H1 (cell line): Measurements from ENCODE around the gene VSNL1. TPM values are rescaled to one million over a fixed set of nuclear protein-coding genes. Genes with fewer than 3 reads are reported as not detected.

Experiments
- SAP30 ChIP-seq: fragments of 300-600 bp; sonication (generic); IDR thresholded peaks from 2 replicates; pipeline ENCODE4 v1.7.1; 2012; ENCODE audit warnings: low read length, moderate library complexity, mild to moderate bottlenecking, inconsistent platforms; ENCODE audit not compliant: insufficient read depth, insufficient replicate concordance
- polyA plus RNA-seq, 7 experiments: library from polyadenylated mRNA; depleted of rRNA in 3 of 7; stranded (reverse) in 5 of 7; unstranded in 2 of 7; fragments of >200 nt in 5 of 7; fragments of 200-250 nt in 2 of 7; gene quantifications; 1 replicate in 5 of 7; 2 replicates in 1 of 7; 4 replicates in 1 of 7; pipeline versions ENCODE4 v1.2.1 to v1.2.3, GENCODE V29; 2011 to 2013; ENCODE audit warnings: missing spikeins in 2 of 7, mixed read lengths in 2 of 7
- total RNA-seq: library from RNA; stranded (reverse); fragmentation: NEBNext Ultra II Directional; extraction: Animal tissue kit (Norgen Biotek cat#: 25700); gene quantifications from 2 replicates; pipeline ENCODE4 v1.2.1, GENCODE V29; 2021

The VSNL1 gene
- total and polyA plus RNA-seq, 2 of the 8 experiments (the other 6 are each of a cell fraction or from before 2014, with no cell fraction given): 49.4 to 108 TPM

DNA sequence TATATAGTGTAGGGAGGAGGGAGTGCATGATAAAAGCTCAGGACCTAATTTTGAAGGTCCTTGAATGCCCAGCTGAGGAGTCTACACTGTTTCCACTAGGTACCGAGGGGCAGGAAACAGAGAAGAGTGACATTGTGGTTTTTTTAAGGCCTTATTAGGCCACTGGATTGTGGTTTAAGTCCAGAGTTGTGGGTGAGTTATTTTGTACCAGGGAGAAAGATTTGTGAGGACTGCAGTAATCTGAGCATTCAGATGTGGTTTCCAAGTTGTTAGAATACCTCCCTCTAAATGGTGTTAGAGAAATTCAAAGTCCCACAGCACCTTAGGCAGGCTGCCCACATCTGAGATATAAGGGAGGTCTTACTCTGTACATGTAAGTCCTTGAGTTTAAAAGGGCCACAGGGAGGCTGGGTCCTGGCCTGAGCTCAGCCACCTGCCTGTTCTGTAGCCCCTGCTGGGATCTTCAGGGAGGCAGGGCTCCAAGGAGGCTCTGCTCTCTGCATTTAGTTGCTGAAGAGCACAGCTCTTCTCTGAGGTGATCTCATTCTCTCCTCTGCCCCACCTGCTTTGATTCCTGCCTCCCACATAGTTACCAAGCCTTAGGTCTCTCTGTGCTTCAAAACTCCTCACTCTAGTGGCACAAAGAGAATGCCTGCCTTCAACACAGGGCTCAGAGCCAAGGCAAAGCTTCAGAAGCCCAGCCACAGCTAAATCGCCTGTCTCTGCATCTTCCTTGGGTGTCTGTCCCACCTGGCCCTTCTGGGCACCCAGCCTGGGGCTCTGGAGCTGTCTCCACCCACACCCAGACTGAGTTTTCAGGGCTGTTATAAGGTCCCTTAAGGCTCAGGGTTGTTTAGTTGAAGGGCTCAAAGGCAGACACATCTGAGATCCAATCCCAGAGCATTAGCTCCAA is 88.1 kb downstream of the VSNL1 start (continued):
- no peak for TF ChIP-seq SAP30
